ENCODE data around the gene EEF1G.

- TF ChIP-seq CTCF (IDR thresholded peaks at IDR 0.05) = no peak
- TF ChIP-seq POLR2A (IDR thresholded peaks at IDR 0.05) = no peak
Observed at GRCh38 chr11:62514151-62514550, 59.5 kb downstream of the EEF1G start.

Measured in uterus (tissue), 2 donors.